SHP77 (cell line): ENCODE data around the gene RABL3.
"Not testable (repeated sequence)": the region's sequence is repeated elsewhere in the genome, so short reads cannot be mapped to it uniquely, and the experiment has no call there.

ENCODE experiments used
- DNase-seq, 2 experiments: peaks; one replicate each; lab custom pipeline; 2025; lab: John Stamatoyannopoulos, UW

RABL3 gene

DNA sequence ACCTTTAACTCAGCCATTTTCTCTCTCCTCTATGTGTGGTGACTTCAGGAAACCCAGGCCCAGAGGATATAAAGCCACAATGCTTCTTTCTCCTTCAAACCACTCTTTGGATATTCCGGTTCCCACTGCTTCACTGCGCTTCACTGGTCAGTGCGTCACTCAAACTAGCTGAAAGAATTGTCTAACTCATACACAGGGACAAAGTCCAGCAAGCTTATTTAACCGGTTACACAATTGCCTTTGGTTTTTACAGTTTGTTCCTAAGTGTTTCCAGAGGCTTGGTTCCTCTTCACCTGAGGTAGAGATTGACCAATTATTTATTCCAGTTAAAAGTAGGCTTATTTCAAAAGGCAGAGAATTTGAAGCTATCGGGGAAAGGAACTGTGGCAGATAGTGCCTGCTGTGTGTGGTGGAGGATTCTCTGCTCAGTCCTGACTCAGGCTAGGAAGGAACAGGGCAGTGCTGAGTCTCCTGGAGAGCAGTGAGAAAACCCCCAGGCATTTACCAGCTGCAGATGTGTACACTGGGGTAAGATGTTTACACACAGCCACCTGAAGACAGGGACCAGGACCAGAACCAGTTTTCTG is 60.1 kb downstream of the RABL3 start, which contains the start of gene HGD:
TSS of gene HGD (minus strand) at position 145 of the 587 bp plus-strand sequence. CDS start at position 17, 128 bp downstream.
- DNase-seq: no peak

DNA sequence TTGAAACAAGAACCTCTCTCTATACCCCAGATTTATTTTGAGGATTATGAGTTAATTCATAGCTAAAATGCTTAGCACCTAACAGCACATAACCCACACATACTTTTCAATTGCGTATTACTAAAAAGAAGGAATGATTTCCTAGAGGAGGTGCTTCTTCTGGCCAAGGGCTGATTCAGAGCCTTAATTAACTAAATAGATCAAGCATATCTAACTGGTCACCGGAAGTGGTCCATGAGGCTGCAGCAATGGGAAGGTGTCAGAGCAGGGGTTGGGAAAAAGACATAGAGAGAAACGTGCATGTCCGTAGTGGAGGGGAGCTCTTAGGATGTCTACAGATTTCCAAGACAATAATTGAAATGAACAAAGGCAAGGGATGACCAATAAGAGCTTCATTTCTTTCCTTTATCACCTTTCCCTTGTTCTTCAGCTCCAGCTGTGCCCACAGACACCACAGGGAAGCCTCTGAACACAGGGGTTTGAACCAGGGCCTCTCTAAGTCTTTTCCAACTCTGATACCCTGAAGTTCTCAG is 60.7 kb downstream of the RABL3 start:
- no peak for DNase-seq

DNA sequence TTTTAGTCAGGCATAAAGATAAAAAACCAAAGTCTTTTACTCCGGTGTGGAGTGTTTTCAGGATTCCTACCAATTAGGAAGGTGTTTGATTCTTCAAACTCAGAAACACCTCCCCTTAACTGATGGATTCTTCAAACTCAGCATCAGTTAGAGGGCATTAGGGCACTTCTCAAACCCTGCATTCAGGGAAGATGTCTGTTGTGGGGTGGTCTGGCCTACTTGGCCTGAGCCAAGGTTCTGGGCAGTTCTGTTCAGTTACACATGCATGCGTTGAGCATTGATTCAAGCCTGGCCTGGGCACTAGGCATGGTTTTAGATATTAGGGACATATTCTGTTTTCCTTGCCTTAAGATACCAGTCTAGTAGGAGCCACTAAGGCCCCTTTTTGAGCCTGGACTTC is 61.3 kb downstream of the RABL3 start:
- no peak for DNase-seq

DNA sequence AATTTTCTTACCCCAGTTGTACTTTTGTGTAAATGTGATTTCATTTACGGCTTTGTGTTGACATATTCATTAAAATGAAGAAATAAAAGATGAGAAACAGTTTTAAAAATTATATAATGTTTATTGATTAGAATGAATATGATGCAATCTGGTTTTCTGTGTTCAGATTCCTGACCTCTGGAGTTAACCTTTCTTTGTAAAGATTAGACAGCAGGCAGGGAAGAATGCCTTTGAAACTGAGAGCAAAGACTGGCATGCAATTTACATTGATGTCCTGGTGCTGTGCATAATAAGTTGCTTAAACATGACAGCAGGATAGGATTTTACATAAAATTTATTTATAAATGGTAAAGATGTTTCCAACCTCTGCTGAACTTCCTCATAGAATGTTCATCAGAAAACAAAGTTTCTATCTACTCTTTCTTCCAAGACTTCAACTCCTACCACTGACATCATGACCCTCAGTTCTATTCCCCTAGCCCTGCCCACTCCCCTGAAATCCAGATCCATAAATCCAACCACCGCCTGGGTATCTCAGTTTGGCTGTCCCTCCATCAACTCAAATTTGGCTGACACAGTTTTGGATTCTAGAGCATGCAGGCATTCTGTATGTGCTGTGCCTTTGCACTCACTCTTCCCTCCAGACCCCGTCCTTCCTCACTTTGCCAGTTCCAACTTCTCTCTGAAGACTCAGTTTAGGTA is 62.0 kb downstream of the RABL3 start:
- DNase-seq: no peak

DNA sequence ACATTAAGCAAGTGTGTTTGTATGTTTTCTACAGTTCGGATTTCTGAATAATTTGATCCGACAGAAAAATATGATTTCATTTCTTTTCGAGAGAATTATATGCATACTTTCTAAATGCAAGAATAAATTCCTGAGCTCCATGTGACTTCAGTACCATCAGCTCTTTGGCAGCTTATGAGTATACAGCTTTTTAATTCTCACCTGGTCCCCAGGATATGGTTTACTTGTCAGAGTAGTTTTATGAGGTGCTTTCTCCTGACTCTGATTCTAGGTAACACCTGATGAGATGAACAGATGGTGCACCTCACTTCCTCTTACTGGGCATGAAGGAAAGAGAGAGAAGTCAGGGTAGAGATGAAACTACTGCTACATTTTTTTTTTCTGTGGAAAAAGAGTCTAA is 63.3 kb downstream of the RABL3 start:
- no peak for DNase-seq

DNA sequence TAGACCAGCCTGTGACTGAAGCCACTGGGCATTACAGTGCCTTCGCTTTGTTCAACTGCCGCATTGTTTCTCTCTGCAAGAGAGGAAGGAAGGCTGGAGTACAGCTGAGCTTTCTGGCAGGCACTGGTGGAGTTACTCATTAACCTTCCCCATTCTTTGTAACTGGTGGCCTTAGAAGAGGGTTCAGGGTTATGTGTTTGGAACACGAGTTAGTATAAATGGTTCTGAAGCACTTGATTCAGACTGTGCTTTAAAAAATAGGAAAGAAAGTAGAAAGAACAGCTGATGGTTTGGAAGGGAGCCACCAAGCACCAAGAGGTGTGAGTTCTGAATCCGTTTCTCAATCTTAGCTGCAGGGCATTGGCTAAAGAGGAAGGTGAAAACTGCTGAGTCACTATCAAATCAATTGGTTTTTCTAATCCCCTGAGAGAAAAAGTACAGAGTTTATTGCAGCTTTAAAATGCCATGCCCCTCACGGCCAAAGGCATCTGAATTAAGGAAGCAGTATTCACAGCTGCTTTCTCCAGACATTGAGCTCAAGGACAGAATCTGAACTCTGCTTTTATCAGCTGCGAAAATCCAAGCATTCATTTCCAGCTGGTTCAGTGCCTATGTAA is 63.9 kb downstream of the RABL3 start:
- DNase-seq: peak; percentile 45 to 61

DNA sequence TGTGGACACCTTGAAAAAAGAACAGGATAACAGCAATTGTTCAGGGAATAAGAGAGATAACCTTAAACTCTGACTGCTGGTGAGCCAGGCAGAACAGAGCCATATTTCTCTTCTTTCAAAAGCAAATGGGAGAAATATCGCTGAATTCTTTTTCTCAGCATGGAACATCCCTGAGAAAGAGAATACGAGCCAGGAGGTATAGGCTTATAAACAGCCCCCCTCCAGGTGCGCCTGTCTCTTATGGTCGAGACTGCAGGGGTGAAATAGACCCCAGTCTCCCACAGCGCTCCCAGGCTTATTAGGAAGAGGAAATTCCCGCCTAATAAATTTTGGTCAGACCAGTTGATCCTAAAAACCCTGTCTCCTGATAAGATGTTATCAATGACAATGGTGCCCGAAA is 65.1 kb downstream of the RABL3 start:
- DNase-seq: not testable (repeated sequence)

DNA sequence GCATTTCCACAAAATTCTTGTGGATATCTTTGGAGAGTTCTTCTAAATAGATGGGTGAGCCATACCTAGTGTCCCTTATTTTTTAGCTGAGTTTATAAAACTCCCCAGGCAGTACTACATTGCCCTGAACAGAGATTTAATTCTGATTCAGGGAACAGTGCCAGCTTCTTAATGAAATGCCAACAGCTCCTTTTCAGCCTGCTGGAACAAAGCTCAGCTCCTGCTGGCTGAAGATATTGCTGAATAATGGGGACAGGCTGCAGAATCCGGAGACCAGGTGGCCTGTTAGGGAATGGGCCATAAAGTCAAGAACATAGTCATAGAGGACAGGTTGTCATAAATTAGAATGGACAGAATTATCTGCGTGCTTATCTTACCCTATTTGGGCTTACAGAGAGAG is 69.2 kb downstream of the RABL3 start:
- no peak for DNase-seq

DNA sequence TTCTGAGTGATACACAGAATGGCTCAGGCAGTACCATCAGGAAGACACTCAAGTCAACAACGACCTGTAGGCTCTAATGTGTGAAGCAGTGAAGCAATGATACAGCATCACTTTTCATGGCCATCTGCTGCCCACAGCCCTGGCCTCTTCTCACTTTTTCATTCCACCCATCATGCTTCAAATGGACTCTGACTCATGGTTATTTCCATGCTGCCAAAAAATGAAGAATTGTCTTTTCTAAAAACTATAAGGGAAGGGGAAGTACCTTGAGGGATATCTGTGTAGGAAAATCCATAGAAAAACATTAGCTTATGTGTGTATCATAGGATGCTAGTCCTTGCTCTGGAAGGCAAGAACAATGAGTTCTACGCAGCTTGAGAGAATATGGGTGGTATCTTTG is 71.7 kb downstream of the RABL3 start:
- DNase-seq: no peak

DNA sequence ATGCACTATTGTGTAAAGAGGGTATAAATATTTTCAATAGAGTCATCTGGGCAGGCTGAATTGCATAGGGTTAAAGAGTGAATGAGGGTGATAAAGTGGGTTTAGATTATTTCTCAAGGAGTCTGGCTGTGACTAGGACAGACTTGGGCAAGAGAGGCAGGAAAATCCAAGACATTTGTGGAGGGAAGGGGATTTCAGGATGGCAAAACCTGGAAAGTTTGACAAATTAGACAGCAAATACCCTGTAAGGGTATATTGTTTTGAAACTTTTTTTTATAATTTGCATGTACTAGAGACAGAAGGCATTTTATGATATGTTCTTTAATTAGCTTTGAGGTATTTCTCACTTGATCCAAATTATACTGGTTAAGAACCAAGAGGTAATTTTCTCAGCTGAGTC is 77.4 kb downstream of the RABL3 start:
- no peak for DNase-seq

DNA sequence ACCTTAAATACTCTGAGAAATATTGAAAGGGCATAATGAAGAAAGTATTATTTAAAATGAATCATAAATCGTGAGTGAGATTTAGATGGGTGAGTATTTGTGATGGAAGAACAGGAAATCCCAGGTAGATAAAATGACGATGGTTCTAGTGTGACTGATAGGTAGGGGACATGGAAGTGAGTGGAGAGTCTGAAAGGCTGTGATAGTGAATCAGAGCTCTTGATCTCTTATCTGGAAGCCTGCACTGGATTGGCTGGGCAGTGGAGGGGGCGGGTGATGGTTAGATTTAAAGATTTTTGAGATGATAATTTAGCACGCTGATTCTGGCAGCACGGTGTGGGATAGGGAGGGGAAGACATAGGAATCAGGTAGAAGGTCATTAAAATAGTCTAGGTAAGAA is 80.4 kb downstream of the RABL3 start:
- DNase-seq: no peak

DNA sequence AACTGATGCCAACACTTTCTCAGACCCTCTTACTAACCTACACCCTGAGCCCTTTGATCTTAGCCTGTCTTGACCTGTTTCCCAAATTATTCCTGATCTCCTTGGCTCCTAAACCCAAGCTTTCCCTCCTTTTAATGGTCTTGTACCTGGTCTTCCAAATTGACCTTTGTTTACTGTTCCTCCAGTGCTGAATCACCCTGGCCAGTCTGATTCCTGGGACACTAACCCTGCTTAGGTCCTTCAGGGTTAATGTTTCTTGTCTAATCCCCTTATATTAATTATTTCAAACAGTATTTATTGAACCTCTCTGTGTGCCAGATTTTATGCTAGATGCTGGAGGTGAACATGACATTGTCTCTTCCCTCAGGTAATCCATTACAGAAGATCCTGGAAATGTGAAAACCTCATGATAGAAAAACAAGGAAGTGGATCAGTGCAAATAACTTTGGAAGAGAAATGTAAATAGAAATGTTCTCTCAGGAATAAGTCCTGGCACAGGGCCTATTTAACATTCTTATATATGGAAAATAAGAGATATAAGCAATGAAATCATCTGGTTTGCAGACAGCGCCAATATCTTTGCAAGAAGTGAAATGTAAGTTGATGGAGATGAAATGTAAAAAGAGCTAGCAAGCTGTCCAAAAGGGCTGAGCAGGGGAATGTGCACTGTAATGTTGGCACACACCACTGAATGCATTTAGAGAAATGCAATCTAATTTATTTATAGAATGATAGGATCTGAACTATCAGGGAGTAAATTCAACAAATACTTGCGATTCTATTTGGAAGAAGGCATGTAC is 81.0 kb downstream of the RABL3 start:
- no peak for DNase-seq

DNA sequence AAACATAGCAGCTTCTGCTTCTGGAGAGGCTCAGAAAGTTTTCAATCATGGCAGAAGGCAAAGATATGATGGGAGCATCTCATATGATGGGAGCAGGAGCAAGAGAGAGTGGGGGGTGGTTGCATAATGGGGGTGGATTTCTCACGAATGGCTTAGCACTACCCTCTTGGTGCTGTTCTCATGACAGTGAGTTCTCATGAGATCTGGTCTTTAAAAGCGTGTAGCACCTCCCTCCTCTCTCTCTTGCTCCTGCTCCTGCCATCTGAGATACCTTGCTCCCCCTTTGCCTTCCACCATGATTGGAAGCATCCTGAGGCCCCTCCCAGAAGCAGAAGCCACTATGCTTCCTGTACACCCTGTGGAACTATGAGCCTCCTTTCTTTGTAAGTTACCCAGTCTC is 82.5 kb downstream of the RABL3 start:
- no peak for DNase-seq

DNA sequence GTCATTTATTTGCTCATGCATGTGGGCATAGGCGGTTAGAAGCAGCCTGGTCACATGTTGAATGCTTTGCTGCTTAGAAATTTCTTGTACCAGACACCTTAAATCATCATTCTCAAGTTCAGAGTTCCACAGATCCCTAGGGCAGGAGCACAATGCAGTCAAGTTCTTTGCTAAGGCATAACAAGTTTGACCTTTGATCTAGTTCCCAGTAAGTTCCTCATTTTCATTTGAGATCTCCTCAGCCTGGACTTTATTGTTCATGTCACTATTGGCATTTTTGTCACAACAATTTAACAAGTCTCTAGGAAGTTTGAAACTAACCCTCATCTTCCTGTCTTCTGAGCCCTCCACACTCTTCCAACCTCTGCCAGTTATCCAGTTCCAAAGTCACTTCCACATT is 83.0 kb downstream of the RABL3 start:
- no peak for DNase-seq

DNA sequence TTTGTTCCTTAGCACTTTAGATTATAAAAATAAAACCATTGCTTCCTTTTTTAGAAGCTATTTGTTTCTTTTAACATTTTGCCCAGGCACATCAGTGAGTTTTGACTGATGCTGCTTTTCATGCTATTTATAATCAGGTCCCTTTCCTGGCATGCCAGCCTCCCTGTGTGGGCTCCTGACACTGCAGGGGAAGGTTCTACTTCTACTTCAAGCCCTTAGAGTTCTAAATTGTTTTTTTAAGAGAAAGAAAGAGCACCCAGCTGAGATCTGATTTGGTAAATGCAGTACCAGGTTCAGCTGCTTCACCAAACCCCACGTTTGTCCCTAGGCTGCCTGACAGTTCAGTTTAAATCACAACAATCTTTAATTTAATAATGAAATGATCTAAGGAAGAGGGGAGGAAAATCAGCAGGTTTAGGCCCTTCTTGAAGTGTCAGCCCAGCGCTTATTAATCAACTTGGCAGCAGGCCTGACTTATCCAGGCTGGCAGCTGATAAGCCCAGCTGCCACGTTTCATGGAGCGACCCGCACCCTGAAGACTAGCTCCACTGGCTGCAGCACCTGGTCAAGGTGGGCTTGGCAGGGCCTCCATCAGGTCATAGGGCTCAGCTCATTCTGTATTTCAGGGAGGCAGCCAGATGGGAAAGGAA is 89.3 kb downstream of the RABL3 start:
- DNase-seq: no peak

DNA sequence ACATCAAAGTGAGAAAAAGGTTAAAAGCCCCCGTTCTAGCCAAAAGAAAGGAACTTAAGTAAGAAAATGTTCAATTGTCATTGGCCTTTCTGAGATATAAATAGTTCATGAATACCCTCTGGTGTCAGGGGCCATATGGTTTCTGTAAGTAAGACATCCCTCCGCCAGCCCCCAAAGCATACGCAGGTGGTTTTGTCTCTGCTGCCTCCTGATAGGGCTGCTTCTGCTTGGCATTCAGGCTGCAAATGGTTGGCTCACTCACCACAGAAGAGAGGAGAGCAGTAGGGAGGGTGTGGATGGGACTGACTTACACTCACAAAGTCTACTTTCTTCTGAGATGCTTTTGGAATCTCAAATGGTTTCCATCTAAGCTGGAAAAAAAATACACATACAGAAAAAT is 90.0 kb downstream of the RABL3 start:
- DNase-seq: no peak

DNA sequence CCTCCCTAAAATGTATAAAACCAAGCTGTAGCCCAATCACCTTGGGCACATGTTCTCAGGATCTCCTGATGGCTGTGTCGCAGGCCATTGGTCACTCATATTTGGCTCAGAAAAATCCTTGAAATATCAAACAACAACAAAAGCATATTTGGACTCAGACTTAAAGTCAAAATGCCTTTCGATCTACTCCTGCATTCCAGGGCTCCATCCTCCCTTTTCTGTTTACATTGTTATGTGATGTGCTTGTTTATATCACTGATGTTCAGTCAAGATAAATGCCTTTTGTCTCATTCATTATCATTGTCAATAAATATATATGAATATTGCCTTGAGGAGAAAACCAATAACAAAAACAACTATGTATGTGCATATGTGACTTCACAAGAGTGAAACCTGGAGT is 92.0 kb downstream of the RABL3 start:
- DNase-seq: no peak

DNA sequence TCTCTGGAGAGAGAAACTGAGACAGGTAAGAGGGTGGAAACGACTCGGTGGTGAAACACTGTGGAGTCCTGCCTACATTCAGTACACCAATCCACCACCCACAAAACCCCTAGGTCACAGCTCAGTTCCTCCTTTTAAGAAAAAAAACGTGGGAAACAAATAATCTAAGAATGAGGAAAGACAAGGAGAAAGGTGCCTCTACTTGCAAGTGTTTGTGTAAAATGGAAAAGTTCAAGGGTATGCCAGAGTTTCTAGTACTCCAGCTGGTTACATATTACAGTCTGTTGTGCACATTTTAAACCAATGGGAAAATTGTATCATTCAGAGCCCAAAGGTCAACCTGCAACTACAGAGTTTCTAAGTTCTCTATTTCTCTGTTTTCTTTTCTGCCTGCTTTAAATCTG is 92.5 kb downstream of the RABL3 start:
- DNase-seq: no peak

DNA sequence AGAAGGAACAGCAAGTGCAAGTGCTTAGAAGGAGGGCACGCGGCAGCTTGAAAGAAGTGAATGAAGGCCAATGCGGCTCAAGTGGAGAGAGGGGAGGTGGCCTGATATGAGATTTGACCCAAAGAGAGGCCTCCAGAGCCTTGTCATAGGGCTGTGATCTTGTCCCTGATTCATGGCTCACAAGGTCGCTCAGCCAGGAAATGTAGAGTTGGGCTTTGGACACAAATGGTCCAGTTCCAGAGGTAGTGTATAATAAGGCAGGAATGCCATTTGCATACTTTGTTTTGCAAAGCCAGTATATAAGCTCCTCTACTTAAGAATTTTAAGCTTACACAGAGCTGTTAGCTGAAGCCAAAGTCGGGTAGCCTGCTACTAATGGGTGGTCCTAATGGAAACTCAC is 94.0 kb downstream of the RABL3 start:
- DNase-seq: no peak

DNA sequence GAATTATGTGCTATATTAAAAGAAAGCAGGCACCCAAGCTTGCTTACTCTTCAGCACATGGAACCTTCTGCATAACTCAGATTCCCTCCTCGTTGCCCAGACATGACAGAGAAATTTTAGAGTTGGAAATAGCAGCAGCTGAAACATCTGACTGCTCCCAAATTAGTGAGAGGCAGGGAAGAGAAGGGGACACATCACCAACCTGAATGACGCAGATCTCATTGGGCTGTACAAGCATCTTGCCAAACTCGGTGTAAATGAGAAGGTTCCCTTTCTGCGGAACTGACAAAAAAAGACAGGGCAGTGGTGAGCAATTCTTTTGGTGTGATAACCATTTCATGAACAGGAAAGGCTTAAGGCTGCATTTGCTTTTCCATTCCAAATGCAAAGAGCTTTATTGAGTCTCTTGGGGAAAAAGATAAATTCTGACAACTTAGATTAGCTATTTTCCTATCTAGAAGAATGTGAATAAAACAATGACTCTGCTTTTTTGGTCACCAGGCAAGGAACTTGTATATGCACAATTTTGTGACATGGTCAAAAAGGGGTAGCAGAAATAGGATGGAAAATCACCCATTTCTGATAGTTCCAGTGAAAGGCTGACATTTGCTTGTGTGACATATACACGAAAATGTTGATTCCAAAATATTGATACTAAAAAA is 95.4 kb downstream of the RABL3 start:
- no peak for DNase-seq

DNA sequence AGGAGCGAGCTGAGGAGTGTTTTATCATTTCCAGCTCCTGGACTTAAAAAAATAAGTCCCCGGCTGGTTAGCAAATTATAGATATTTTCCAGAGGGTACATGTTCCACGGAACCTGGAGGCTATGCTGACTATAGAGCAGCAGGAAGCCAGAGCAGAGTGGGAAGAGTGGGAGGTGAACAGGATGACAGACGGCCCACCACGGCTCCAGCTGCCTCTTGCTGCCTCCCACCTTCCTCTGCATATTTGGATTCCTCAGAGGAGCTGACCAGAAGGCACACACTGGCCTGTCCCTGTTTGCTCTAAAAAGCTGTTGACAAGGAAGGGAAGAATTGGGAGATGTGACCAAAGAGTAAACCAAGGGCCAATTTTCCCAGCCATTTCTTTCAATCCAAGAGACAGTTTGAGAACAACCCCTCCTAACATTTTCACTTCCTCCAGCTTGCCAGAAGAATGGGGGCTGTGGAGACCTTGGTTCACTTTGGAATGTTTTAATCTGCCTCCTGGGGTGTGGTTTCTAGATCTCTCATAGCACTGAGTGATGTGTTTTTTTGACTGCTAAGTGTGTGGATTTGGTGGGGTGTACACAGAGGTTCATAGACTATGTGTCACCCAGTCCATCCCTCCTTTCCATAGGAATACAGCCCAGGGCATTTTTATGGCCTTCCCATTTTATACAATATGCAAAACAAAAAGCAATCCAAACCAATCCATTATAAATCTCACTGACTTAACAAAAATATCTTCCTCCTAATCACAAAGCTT is 97.1 kb downstream of the RABL3 start:
- DNase-seq: no peak
